Nucleus accumbens (tissue), 56 donors: Measurements from ENCODE around the gene TEKT3.

Source experiments
- DNase-seq, 56 donors: peaks; one replicate each; lab custom pipeline; 2025; lab: John Stamatoyannopoulos, UW

Gene TEKT3

GRCh38 chr17:15350777-15351477, 9.5 kb upstream of the TEKT3 start:
- no peak for DNase-seq

- no peak for DNase-seq
These were observed 7.7 kb upstream of the TEKT3 start for GRCh38 chr17:15349119-15349518.

GRCh38 chr17:15348021-15348420, 6.6 kb upstream of the TEKT3 start:
- no peak for DNase-seq

- no peak for DNase-seq
These were observed 4.7 kb upstream of the TEKT3 start for GRCh38 chr17:15346066-15346595.

GRCh38 chr17:15343749-15344148, 2.4 kb upstream of the TEKT3 start:
- DNase-seq = no peak

- no peak for DNase-seq
These were observed 1.1 kb upstream of the TEKT3 start for GRCh38 chr17:15342460-15342859.

GRCh38 chr17:15341966-15342365, 569 bp upstream of the TEKT3 start:
- DNase-seq = no peak

- DNase-seq = no peak
These were observed 431 bp downstream of the TEKT3 start for GRCh38 chr17:15340966-15341365.

GRCh38 chr17:15335446-15335845, 6.0 kb downstream of the TEKT3 start:
- DNase-seq = no peak

- DNase-seq = no peak
These were observed 7.1 kb downstream of the TEKT3 start for GRCh38 chr17:15334266-15334665.

- DNase-seq = no peak
These were observed 9.1 kb downstream of the TEKT3 start for GRCh38 chr17:15332338-15332737.

GRCh38 chr17:15323131-15323530, 18.3 kb downstream of the TEKT3 start:
- DNase-seq = no peak

- DNase-seq = no peak
These were observed 19.7 kb downstream of the TEKT3 start for GRCh38 chr17:15321556-15322251.

GRCh38 chr17:15319452-15320010, 21.9 kb downstream of the TEKT3 start:
- DNase-seq = no peak

GRCh38 chr17:15311996-15312395, 29.4 kb downstream of the TEKT3 start:
- DNase-seq = no peak

- DNase-seq = no peak
These were observed 31.6 kb downstream of the TEKT3 start for GRCh38 chr17:15309793-15310192.

GRCh38 chr17:15309236-15309635, 32.2 kb downstream of the TEKT3 start:
- DNase-seq = no peak

- DNase-seq = no peak
These were observed 32.6 kb downstream of the TEKT3 start for GRCh38 chr17:15308758-15309157.

GRCh38 chr17:15307710-15308111, 33.7 kb downstream of the TEKT3 start:
- no peak for DNase-seq

GRCh38 chr17:15303851-15304250, 37.5 kb downstream of the TEKT3 start:
- no peak for DNase-seq

- no peak for DNase-seq
These were observed 38.1 kb downstream of the TEKT3 start for GRCh38 chr17:15303268-15303667.

- DNase-seq = no peak
These were observed 39.6 kb downstream of the TEKT3 start for GRCh38 chr17:15301845-15302244.
